MM.1S (cell line): Measurements from ENCODE around the gene AP2M1.

Source experiments
- EZH2 ChIP-seq: fragments of 300-600 bp; sonication (generic); optimal IDR thresholded peaks from 2 replicates; pipeline ENCODE3; 2017; ENCODE audit warnings: low read depth, mild to moderate bottlenecking, antibody characterized with exemption, low read length, mixed read lengths
- TF ChIP-seq, protein P1 (sequence below): fragments of 300-600 bp; sonication (generic); IDR thresholded peaks from 2 replicates; pipeline ENCODE4 v1.5.1; 2016; ENCODE audit warnings: antibody characterized with exemption, low read length, mixed read lengths

DNA sequence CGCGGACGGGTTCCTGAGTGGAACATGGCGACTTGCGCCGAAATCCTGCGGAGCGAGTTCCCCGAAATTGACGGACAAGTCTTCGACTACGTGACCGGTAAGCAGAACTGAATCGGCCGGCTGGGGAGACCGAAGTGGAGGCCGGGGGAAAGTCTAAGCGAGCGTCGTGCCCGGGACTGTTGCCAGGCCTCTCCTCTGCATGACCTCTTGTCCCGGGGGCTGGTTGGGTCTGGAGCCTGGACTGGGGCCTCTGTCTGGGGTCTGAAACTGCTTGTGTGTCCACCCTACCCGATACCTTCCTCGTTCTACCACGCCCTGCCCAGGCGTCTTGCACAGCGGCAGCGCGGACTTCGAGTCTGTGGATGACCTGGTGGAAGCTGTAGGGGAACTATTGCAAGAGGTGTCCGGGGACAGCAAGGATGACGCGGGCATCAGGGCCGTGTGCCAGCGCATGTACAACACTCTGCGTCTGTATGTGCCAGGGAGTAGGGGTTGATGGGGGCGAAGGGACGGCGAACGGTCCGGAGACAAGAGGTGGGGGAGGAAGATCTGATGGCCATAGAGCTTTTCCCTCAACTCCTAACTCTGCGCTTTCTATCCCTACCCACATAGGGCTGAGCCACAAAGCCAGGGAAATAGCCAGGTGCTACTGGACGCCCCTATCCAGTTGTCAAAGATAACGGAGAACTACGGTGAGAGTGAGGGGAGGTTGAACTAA lies 11.7 kb downstream of the AP2M1 start, which contains the start of gene ABCF3:
- no peak for TF ChIP-seq EZH2
- TF ChIP-seq, protein P1, sequence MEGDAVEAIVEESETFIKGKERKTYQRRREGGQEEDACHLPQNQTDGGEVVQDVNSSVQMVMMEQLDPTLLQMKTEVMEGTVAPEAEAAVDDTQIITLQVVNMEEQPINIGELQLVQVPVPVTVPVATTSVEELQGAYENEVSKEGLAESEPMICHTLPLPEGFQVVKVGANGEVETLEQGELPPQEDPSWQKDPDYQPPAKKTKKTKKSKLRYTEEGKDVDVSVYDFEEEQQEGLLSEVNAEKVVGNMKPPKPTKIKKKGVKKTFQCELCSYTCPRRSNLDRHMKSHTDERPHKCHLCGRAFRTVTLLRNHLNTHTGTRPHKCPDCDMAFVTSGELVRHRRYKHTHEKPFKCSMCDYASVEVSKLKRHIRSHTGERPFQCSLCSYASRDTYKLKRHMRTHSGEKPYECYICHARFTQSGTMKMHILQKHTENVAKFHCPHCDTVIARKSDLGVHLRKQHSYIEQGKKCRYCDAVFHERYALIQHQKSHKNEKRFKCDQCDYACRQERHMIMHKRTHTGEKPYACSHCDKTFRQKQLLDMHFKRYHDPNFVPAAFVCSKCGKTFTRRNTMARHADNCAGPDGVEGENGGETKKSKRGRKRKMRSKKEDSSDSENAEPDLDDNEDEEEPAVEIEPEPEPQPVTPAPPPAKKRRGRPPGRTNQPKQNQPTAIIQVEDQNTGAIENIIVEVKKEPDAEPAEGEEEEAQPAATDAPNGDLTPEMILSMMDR = no peak
